Kidney (tissue), 14 donors: ENCODE measurements around the gene ROS1. TPM values are rescaled to one million over a fixed set of nuclear protein-coding genes. Genes with fewer than 3 reads are reported as not detected.
"Not testable (repeated sequence)": the region's sequence is repeated elsewhere in the genome, so short reads cannot be mapped to it uniquely, and the experiment has no call there.

Experiments
- DNase-seq, 5 donors: peaks; one replicate each; pipeline ENCODE4 v3.0.0-alpha.2; 2013 to 2020
- FAIRE-seq: peaks from 2 replicates; lab custom pipeline; 2012; peaks lifted over from hg19 to GRCh38; lab: Jason Lieb, UNC
- H3K27ac ChIP-seq, 2 donors: one replicate each; pipeline ENCODE4 v1.7.0; 2013; ENCODE audit warnings: low read depth in 2 of 2, low read length in 2 of 2, inconsistent platforms in 1 of 2
- H3K27me3 ChIP-seq: one replicate; pipeline ENCODE4 v1.7.1; 2013; ENCODE audit warnings: low read length, inconsistent platforms; ENCODE audit not compliant: control insufficient read depth, insufficient read depth
- H3K36me3 ChIP-seq, 3 donors: one replicate each; pipeline versions ENCODE4 v1.7.0 to v1.7.1; 2013; ENCODE audit warnings: low read length in 3 of 3, control low read depth in 1 of 3, inconsistent platforms in 1 of 3; ENCODE audit not compliant: insufficient read depth in 3 of 3, control insufficient read depth in 2 of 3
- H3K4me1 ChIP-seq, 3 donors: one replicate each; pipeline versions ENCODE4 v1.7.0 to v1.7.1; 2013; ENCODE audit warnings: low read length in 3 of 3, inconsistent platforms in 1 of 3, low read depth in 1 of 3; ENCODE audit not compliant: control insufficient read depth in 2 of 3, insufficient read depth in 2 of 3
- H3K4me3 ChIP-seq, 3 donors: one replicate each; pipeline versions ENCODE4 v1.7.0 to v1.8.1; 2013; ENCODE audit warnings: low read length in 3 of 3, control low read depth in 1 of 3, inconsistent platforms in 1 of 3
- H3K9ac ChIP-seq, 3 donors: one replicate each; pipeline versions ENCODE4 v1.7.0 to v1.7.1; 2013; ENCODE audit warnings: low read length in 3 of 3, control low read depth in 1 of 3, inconsistent platforms in 1 of 3
- H3K9me3 ChIP-seq, 3 donors: one replicate each; pipeline versions ENCODE4 v1.7.0 to v1.7.1; 2013; ENCODE audit warnings: low read length in 3 of 3, control low read depth in 1 of 3, inconsistent platforms in 1 of 3; ENCODE audit not compliant: control insufficient read depth in 2 of 3, insufficient read depth in 1 of 3
- CTCF ChIP-seq: IDR thresholded peaks from 3 replicates; pipeline ENCODE4 v1.5.1; 2012; ENCODE audit warnings: mild to moderate bottlenecking, moderate library complexity, borderline replicate concordance; ENCODE audit not compliant: insufficient read depth; ENCODE audit errors: extremely low read depth
- intact Hi-C: fragments of 100-400 bp; cut with DNase I; formaldehyde crosslinking; loops from one replicate; pipeline ENCODE4 v1.11.1; 2022
- polyA plus RNA-seq: library from polyadenylated mRNA; stranded (reverse); fragments of 350-450 nt; fragmentation: Illumina TruSeq; extraction: RNeasy Lipid Tissue Mini Kit (QIAGEN cat#74804); gene quantifications from one replicate; pipeline ENCODE4 v1.2.3, GENCODE V29; 2014; ENCODE audit warnings: low read depth, low replicate concordance; ENCODE audit not compliant: insufficient read depth
- total RNA-seq: library from RNA; stranded (reverse); fragmentation: NEBNext Ultra II Directional; extraction: Animal tissue kit (Norgen Biotek cat#: 25700); gene quantifications from one replicate; pipeline ENCODE4 v1.2.1, GENCODE V29; 2021
- donor health status: control.
- donor health status: control.
- donor health status: control.
- donor health status: control.
- donor health status: control.
- donor health status: DM: yes; HTN: yes; CAD: no.
- donor health status: Normal renal cell carcinoma (clear cell type).

ROS1 gene
- total and polyA plus RNA-seq, 2 donors from 2014 or later: 0.04 to 0.19 TPM

- DNase-seq (no peak), FAIRE-seq (no peak)
- no peak overlapping the region for H3K9ac ChIP-seq
- H3K27me3 ChIP-seq: no peaks in the 10 kb centered on the region
- H3K4me3 ChIP-seq: no peak overlapping the region
- no peaks in the 10 kb centered on the region for H3K36me3 ChIP-seq
- intact Hi-C loops: no loop called here
- no peak for TF ChIP-seq CTCF
- no peaks in the 10 kb centered on the region for H3K9me3 ChIP-seq
- no peak overlapping the region for H3K27ac ChIP-seq
- H3K4me1 ChIP-seq: no peaks in the 10 kb centered on the region
These were observed 44.0 kb upstream of the ROS1 start for GRCh38 chr6:117469791-117470190.

GRCh38 chr6:117469356-117469755 is 43.6 kb upstream of the ROS1 start:
- Histone ChIP-seq H3K36me3 (no peaks in the 10 kb centered on the region), H3K9me3 (no peaks in the 10 kb centered on the region), H3K4me3 (no peak overlapping the region), H3K27ac (no peak overlapping the region), H3K27me3 (no peaks in the 10 kb centered on the region), H3K9ac (no peak overlapping the region), H3K4me1 (no peaks in the 10 kb centered on the region)
- FAIRE-seq (no peak), DNase-seq (no peak)
- no peak for TF ChIP-seq CTCF
- intact Hi-C loops: no loop called here

- H3K9ac ChIP-seq, FAIRE-seq, H3K27ac ChIP-seq, H3K27me3 ChIP-seq, H3K4me1 ChIP-seq, H3K36me3 ChIP-seq, intact Hi-C loops, DNase-seq, H3K9me3 ChIP-seq, H3K4me3 ChIP-seq: not testable (repeated sequence)
These were observed 42.8 kb upstream of the ROS1 start for GRCh38 chr6:117468527-117468926.

- Histone ChIP-seq H3K9me3 (no peaks in the 10 kb centered on the region), H3K27ac (no peak overlapping the region), H3K4me1 (no peaks in the 10 kb centered on the region), H3K36me3 (no peaks in the 10 kb centered on the region), H3K4me3 (no peak overlapping the region), H3K27me3 (no peaks in the 10 kb centered on the region), H3K9ac (no peak overlapping the region)
- TF ChIP-seq CTCF: no peak
- FAIRE-seq (no peak), DNase-seq (no peak)
- intact Hi-C loops: no loop called here
These were observed 42.1 kb upstream of the ROS1 start for GRCh38 chr6:117467876-117468275.
